A549 treated with Hydrocortisone at 1 μM for 4 hours (cell line): ENCODE data around the gene TAS2R30. TPM values are rescaled to one million over a fixed set of nuclear protein-coding genes. Genes with fewer than 3 reads are reported as not detected.

Experiments used
- total RNA-seq: library from RNA; stranded (reverse); fragments of 200-300 nt; extraction: Qiagen RNA extraction; gene quantifications from 5 replicates; pipeline ENCODE4 v1.2.3, GENCODE V29; 2022

TAS2R30 gene, protein sequence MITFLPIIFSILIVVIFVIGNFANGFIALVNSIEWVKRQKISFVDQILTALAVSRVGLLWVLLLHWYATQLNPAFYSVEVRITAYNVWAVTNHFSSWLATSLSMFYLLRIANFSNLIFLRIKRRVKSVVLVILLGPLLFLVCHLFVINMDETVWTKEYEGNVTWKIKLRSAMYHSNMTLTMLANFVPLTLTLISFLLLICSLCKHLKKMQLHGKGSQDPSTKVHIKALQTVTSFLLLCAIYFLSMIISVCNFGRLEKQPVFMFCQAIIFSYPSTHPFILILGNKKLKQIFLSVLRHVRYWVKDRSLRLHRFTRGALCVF
- 0.05 to 0.06 TPM in 2 of 5 replicates, not detected in the others for total RNA-seq

DNA sequence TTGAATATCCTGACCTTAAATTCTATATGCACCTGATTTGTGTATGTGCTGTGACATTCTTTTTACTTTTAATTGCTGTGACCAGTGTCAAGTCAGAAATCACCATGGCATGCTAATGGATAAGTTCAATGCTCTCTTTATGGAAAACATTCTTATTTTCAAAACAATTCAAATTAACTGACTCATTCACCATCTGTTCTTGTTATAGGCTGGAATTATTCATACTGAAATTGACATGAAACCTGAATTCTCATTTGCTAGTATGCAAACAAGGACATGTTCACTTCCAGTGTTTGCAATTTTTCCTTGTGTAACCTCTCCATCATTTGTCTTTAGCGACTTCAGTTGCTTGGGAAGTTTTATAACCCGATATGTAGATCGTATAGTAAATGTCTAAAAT is at the start of gene TAS2R30:
Gene TAS2R30, minus strand, starts transcription at position 340 of the 400 bp plus-strand sequence. CDS start 400 bp downstream, outside the sequence.

DNA sequence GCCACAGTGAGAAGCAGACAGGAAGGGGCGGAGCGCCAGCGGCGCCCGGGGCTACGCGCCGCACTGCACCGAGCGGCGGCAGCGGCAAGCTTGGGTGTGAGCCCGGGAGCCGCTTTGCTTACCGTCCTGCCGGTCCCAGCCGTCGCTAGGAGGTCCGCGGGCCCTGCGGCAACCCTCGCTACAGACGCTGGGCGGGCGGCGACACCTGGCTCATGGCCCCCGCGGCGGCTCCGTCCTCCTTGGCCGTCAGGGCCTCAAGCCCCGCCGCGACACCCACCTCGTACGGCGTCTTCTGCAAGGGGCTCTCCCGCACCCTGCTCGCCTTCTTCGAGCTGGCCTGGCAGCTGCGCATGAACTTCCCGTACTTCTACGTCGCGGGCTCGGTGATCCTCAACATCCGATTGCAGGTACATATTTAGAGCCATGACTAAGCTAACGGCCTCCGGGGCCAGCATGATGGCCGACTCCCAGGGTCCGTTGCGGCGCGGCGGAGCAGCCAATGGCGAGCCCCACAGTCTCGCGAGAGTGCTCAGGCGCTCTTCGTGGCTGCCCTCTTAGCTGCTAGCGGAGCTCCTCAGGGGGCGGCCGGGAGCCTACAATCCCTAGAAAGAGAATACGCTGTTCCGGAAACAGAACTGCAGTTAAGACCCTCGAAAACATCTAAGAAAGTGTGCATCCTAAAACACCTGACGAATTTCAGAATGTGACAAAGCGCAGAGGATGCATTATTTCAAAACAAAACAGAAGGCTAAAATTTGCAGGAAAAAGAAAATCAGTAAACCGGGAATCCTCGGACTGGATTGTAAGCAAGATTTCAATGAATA is 36.9 kb upstream of the TAS2R30 start, which contains the start of gene SMIM10L1:
Gene SMIM10L1, plus strand, starts transcription at position 50 of the 824 bp plus-strand sequence. Its CDS starts 163 bp downstream, at position 213.

DNA sequence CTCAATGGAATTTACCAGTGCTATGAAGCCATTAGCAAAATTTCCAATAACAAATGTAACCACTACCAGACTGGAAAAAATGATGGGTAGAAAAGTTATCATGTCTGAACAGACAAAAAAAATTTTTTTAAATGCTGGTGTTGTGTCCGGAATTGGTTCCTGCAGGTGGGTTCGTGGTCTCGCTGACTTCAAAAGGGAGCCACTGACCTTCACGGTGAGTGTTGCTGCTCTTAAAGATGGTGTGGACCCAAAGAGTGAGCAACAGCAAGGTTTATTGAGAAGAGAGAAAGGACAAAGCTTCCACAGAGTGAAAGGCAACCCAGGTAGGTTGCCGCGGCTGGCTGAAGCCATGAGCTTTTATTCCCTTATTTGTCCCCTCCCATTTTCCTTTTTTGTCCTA is 42.3 kb downstream of the TAS2R30 start, which contains the start of gene TAS2R43:
Gene TAS2R43, minus strand, starts transcription at position 186 of the 400 bp plus-strand sequence. Its CDS starts 84 bp downstream, at position 102.

Other genes with a start within 250 kb of the TAS2R30 start
- gene TAS2R13, start 225.1 kb downstream of the TAS2R30 start, total RNA-seq = not detected in 5 replicates
- 0.29 to 0.47 TPM in 2 of 5 replicates, not detected in the others for gene PRH2, start 205.4 kb downstream of the TAS2R30 start, total RNA-seq
- 0.43 to 0.70 TPM (median 0.48 TPM) in 5 replicates for gene TAS2R14, start 195.4 kb downstream of the TAS2R30 start, total RNA-seq
- gene TAS2R50, start 147.7 kb downstream of the TAS2R30 start, total RNA-seq = not detected in 5 replicates
- gene TAS2R20, start 136.3 kb downstream of the TAS2R30 start, total RNA-seq = 0.07 to 0.20 TPM (median 0.14 TPM) in 3 of 5 replicates, not detected in the others
- gene TAS2R19, start 112.0 kb downstream of the TAS2R30 start, total RNA-seq = 0.13 to 0.17 TPM (median 0.14 TPM) in 3 of 5 replicates, not detected in the others
- gene TAS2R31, start 103.2 kb downstream of the TAS2R30 start, total RNA-seq = 0.10 to 0.22 TPM in 2 of 5 replicates, not detected in the others
- gene TAS2R46, start 72.3 kb downstream of the TAS2R30 start, total RNA-seq = not detected in 5 replicates
- gene TAS2R43, start 42.3 kb downstream of the TAS2R30 start, total RNA-seq = not detected in 5 replicates
- gene SMIM10L1, start 36.5 kb upstream of the TAS2R30 start, total RNA-seq = 7.6 to 8.4 TPM (median 7.9 TPM) in 5 replicates
- not detected in 5 replicates for gene TAS2R42, start 52.3 kb upstream of the TAS2R30 start, total RNA-seq
- not detected in 5 replicates for gene PRB3, start 135.1 kb upstream of the TAS2R30 start, total RNA-seq
- not detected in 5 replicates for gene PRB4, start 175.8 kb upstream of the TAS2R30 start, total RNA-seq